HG02981 (cell line): ENCODE measurements around the gene CHAC2.
A peak's percentile ranks its signal among the peaks of the same experiment; 100 is the strongest.
"Not testable (repeated sequence)": the region's sequence is repeated elsewhere in the genome, so short reads cannot be mapped to it uniquely, and the experiment has no call there.

Source experiments
- ATAC-seq: cut with Tn5 transposase; IDR thresholded peaks from one replicate; pipeline ENCODE4 v1.9.1; 2021; ENCODE audit warnings: mild to moderate bottlenecking, moderate library complexity; ENCODE audit not compliant: unreplicated experiment

CHAC2 gene

GRCh38 chr2:53777134-53777533 is 9.5 kb downstream of the CHAC2 start:
- no peak for ATAC-seq

- no peak for ATAC-seq
These were observed 11.0 kb downstream of the CHAC2 start for GRCh38 chr2:53778536-53779162.

- no peak for ATAC-seq
These were observed 12.5 kb downstream of the CHAC2 start for GRCh38 chr2:53780056-53780455.

GRCh38 chr2:53782676-53783075 is 15.1 kb downstream of the CHAC2 start:
- ATAC-seq: no peak

GRCh38 chr2:53784436-53784835 is 16.8 kb downstream of the CHAC2 start:
- ATAC-seq: no peak

GRCh38 chr2:53785366-53785765 is 17.8 kb downstream of the CHAC2 start:
- ATAC-seq: no peak

- ATAC-seq: peak; percentile 10
These were observed 18.7 kb downstream of the CHAC2 start for GRCh38 chr2:53786352-53786704.

- ATAC-seq: peak; percentile 95
These were observed 19.4 kb downstream of the CHAC2 start, which contains the start of the genes ASB3 and ERLEC1 for GRCh38 chr2:53786705-53787613. Gene ASB3, minus strand, starts transcription at chr2:53786953. Its CDS starts 21,381 bp downstream, at chr2:53765572. Gene ERLEC1, plus strand, starts transcription at chr2:53787044. Its CDS starts 167 bp downstream, at chr2:53787211.

- ATAC-seq: no peak
These were observed 20.1 kb downstream of the CHAC2 start for GRCh38 chr2:53787614-53788289.

- no peak for ATAC-seq
These were observed 25.7 kb downstream of the CHAC2 start for GRCh38 chr2:53793261-53793660.

- no peak for ATAC-seq
These were observed 26.2 kb downstream of the CHAC2 start for GRCh38 chr2:53793821-53794220.

GRCh38 chr2:53801547-53801946 is 33.9 kb downstream of the CHAC2 start:
- no peak for ATAC-seq

- ATAC-seq: no peak
These were observed 35.1 kb downstream of the CHAC2 start for GRCh38 chr2:53802617-53803151.

GRCh38 chr2:53811601-53812000 is 44.0 kb downstream of the CHAC2 start:
- no peak for ATAC-seq

GRCh38 chr2:53813151-53813550 is 45.5 kb downstream of the CHAC2 start:
- no peak for ATAC-seq

GRCh38 chr2:53818854-53819435 is 51.3 kb downstream of the CHAC2 start:
- ATAC-seq: no peak

GRCh38 chr2:53819634-53820033 is 52.0 kb downstream of the CHAC2 start:
- ATAC-seq: no peak

GRCh38 chr2:53820048-53820447 is 52.4 kb downstream of the CHAC2 start:
- ATAC-seq: no peak

GRCh38 chr2:53820711-53821110 is 53.1 kb downstream of the CHAC2 start:
- no peak for ATAC-seq

- ATAC-seq: no peak
These were observed 54.2 kb downstream of the CHAC2 start for GRCh38 chr2:53821810-53822209.

- not testable (repeated sequence) for ATAC-seq
These were observed 56.0 kb downstream of the CHAC2 start for GRCh38 chr2:53823639-53824038.
